Fibroblast of pulmonary artery (primary cell): Measurements from ENCODE around the gene TNFRSF1A.

ENCODE experiments used
- DNase-seq: peaks from one replicate; pipeline ENCODE4 v3.0.0-alpha.2; 2010; ENCODE audit warnings: low read depth
- H3K4me3 ChIP-seq: replicated peaks from 2 replicates; pipeline ENCODE4 v1.5.1; 2011; ENCODE audit warnings: low read depth, mild to moderate bottlenecking, control low read depth, low read length, moderate library complexity
- CTCF ChIP-seq: IDR thresholded peaks from 2 replicates; pipeline ENCODE4 v1.5.1; 2011; ENCODE audit warnings: mild to moderate bottlenecking, control low read depth, low read length, inconsistent platforms; ENCODE audit errors: missing control alignments

The TNFRSF1A gene

GRCh38 chr12:6330999-6331714, 10.7 kb downstream of the TNFRSF1A start:
- no peak overlapping the region for H3K4me3 ChIP-seq
- TF ChIP-seq CTCF, result no peak
- DNase-seq, result no peak

- no peak for DNase-seq
- H3K4me3 ChIP-seq, result no peak overlapping the region
- TF ChIP-seq CTCF, result no peak
These were observed 11.7 kb downstream of the TNFRSF1A start for GRCh38 chr12:6330192-6330591.

GRCh38 chr12:6329703-6330064, 12.2 kb downstream of the TNFRSF1A start:
- H3K4me3 ChIP-seq, result no peak overlapping the region
- TF ChIP-seq CTCF, result no peak
- DNase-seq, result no peak

GRCh38 chr12:6328945-6329702, 12.8 kb downstream of the TNFRSF1A start:
- TF ChIP-seq CTCF, result no peak
- DNase-seq, result no peak
- no peak overlapping the region for H3K4me3 ChIP-seq

- DNase-seq, result no peak
- no peak for TF ChIP-seq CTCF
- no peak overlapping the region for H3K4me3 ChIP-seq
These were observed 13.7 kb downstream of the TNFRSF1A start for GRCh38 chr12:6328045-6328779.

- DNase-seq, result no peak
- no peak for TF ChIP-seq CTCF
- H3K4me3 ChIP-seq, result no peak overlapping the region
These were observed 14.4 kb downstream of the TNFRSF1A start for GRCh38 chr12:6327229-6328041.
